NCI-H82 (cell line): ENCODE measurements around the gene RELT.
A peak's percentile ranks its signal among the peaks of the same experiment; 100 is the strongest.

Experiments used
- DNase-seq: peaks from one replicate; lab custom pipeline; 2025; lab: John Stamatoyannopoulos, UW

The RELT gene, protein sequence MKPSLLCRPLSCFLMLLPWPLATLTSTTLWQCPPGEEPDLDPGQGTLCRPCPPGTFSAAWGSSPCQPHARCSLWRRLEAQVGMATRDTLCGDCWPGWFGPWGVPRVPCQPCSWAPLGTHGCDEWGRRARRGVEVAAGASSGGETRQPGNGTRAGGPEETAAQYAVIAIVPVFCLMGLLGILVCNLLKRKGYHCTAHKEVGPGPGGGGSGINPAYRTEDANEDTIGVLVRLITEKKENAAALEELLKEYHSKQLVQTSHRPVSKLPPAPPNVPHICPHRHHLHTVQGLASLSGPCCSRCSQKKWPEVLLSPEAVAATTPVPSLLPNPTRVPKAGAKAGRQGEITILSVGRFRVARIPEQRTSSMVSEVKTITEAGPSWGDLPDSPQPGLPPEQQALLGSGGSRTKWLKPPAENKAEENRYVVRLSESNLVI

DNA sequence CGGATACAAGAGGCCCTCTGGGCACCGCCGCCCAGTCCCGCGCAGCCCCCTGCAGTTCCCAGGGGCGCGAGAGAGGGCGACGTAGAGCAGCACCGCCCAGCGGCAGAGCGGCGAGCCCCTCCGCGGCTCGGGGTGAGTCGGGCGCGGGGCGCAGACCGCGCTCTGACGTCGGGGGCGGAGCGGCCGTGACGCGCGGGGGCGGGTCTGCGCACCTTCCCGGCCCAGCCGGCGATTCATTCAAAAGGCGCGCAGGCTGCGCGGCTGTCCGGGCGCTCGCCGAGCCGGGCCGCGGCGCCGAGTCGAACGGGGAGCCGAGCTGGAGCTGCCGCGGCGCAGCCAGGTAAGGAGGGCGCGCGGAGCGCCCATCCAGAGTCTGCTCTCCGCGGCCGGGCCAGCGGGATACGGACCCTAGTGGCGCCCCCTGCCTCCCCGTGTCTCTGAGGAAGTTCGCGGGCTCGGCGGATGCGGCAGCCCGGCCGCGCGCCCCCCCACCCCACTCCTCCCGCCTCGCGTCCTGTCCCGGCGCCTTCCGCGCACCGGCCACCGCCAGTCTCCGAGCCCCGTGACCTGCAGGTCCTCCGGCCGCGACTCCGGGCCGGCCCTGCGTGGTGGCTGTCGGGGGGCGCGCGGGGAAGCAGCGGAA lies at the start of gene RELT:
RELT (plus strand) TSS at position 240 of the 643 bp plus-strand sequence. CDS start 12,738 bp downstream, outside the sequence.
- peak; percentile 88 for DNase-seq

DNA sequence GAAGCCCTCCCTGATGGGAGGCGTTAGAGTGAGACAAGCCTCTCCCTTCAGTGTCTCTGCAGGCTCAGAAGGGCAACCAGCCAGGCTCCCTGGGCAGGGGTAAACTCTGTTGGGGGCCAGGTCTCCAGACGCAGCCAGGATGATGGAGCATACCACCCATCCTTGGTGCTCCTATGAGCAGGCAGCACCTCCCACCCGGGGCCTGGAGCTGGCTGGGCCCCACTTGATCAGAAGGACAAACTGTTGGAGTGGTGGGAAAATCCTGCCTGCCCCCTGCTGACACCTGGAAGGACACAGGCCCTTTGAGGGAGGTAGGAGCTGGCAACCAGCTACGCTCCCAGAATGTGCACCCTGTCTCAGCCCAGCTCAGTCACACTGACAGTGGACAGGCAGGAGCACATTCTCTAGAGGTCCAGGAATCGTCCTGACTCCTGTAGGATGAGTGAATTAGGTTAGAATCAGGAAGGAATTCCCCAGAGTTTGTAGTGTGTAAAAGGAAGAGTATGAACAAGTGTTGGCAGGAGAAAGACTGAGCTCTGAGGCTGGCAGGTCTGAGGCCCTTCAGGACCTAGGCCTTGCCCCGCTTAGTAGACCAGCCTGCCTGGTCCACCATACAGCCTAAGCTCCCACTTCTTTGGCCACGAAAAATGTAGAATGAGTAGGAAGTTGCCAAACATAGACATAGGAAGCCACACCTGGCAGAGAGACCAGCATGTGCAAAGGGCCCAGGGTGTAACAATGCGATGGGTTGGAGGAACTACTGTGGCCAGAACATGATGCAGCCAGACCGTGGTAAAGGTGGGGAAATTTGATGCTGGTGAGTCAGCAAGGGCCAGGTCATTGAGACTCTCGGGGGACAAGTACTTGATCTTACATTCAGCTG lies 49.0 kb upstream of the RELT start:
- peak; percentile 22 for DNase-seq

DNA sequence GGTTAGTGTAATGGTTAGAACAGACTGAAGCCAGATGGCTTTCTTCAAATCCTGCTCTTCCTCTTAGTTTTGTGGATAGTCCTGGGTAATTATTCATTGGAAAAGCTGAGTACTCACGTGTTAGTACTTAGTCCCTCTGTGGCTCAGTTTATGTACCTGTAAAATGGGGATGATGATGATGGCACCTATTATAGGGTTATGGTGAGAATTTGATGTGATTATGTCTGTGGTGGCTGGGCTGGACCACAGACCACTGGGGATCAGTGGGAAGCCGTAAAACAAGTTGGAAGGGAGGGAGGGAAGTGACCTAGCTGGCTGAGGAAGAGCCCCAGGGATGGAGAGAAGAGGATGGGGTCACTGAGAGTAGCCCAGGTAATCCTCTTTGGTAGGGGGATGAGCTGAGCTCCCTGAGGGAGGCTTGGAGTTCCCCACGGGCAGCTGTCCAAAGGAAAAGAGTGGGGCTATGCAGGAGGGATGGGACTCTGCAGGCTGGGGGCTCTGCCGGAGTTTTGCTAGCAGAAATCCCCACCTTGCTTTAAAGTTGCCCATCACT lies 48.3 kb upstream of the RELT start:
- DNase-seq, result peak; percentile 78

DNA sequence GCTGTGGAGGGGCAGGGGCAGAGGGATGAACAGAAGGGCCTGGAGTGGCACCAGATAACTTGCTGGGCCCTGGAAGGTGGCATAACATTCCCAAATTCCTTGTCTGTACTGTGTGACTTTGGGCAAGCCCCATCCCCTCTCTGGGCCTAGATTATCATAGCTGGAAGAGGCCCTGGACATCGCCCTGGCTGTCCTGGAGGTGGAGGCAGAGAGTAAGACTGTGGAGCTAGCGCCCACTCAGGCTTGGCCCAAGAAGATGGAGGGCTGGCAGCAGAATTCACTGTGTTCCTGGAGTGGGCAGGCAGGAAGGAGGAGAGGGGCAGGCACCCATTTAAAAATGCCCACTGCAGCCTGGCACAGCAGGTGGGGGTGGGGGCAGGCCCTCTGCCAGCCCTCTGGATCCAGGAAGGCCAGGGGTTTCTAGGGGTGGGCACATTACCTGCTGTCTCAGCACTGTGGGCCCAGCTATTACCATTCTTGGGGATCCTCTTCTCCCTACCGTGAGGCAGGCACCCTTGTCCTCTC lies 45.6 kb upstream of the RELT start:
- DNase-seq, result peak; percentile 36

DNA sequence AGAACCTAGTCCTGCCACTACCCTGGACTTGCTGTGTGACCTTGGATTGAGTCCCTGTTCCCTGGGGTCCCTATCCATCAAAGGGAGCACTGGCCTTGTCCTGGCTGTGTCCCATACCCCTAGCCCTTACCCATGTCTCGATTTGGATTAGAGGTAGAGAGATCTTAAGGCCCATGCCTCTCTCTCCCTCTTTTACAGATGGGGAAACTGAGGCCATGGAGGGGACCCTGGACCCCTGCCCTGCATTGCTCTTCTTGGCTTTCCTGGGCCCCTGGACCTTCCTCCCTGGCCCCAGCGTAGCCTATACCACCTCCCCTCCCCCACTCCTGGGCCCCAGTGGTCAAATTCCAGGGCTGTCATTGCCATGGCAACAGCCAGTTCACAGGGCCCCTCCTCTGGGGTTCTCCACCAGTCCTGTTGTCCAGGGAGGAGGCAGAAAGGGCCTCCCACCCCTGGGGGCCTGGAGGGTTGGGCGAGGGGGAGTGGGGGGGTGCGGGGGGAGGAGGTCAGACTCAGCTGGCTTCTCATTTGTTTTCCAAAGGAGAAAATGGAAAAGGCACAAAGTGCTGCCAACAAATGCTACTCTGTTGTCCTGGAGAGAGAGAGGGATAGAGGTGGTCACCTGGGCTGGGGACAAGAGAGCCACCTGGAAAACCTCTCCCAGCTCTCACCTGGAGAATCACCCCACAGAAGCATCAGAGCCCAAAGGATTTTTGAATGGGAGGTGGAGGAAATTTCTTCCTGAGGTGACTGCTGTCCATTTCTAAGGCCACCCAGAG lies 44.9 kb upstream of the RELT start:
- no peak for DNase-seq

DNA sequence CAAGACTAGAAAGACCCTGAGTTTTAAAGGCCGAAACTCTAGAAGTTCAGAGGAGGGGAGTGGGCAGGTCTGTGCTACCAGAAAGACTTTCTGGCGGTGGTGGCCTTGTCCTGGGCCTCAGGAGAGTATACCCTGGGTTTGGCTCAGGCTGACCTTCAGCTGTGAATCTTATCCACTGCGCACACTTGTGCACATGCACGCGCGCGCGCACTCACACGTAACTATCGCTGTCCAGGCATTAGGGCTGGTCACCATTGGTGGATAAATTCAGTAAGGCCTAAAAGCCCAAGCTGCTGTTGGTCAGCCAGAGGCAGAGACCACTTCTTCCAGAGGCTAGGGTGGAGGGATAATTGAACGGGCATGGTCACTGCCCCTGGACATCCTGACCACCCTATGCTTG lies 43.0 kb upstream of the RELT start:
- no peak for DNase-seq

DNA sequence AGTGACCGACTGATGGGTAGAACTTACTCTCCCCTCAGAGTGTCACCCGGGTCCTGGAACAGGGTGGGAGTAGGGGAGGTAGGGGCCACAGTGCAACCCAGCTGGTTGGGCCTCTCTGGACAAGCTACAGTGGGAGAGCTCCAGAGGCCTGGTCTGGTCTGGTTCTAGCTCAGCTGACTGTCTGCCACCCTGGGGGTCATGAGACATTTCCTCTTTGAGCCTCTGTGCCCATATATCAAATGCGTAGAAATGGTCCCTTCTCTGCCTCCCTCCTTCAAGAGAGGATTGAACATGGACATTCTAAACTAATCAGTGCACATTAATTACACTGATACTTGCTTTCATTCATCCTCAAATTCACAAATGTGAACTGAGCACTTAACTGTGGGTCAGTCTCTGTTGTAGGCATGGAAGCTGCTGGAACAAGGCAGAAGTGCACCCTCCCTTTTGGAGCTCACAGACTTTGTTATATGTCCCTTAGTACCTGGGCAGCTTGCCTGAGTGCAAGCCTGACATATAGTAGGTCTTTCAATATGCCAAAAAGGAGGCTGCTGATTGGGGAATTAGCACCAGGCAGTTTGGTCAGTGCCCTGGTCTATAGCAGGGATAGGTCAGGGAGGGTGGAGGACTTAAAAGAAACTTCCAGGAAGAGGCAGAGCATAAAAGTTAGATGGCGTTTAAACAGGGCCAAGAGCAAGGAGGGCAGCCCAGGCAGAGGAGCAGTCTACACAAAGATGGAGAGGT lies 42.4 kb upstream of the RELT start:
- no peak for DNase-seq

DNA sequence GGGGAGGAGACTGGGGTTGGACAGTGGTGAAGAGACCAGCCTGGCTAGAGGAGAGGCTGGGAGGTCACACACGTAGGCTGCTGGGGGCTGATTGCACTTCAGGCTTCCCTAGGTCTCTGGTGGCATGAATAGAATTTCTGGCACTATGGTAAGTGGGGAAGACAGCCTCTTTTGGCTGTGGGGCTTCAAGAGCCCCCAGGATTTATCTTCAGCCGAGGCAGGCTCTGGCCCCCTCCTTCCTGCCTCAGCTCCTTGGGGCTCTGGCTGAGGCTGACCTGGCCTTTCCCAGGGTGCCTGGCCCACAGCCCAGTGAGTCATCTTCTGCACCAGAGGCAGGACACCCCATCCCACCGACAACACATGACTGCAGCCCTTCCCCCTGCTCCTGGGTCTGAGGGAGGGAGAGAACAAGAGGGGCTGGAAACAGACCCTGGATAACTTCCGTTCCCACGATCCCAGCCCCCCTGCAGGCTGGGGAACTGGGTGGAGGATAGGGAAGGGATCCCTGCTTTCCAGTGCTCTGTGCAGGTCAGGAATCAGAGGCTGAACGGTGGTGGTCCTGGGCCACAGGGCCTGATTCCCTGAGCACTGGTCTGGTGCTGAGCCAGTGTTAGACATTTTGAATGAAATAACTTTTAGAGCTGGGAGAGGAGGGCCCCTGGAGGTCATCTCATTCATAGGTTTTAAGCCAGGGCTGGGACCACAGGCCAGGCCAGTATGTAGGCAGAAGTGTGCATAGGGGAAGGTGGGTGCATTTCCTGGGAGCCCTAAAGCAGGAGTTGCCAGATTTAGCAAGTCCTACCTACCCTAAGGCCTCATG lies 41.6 kb upstream of the RELT start:
- no peak for DNase-seq

DNA sequence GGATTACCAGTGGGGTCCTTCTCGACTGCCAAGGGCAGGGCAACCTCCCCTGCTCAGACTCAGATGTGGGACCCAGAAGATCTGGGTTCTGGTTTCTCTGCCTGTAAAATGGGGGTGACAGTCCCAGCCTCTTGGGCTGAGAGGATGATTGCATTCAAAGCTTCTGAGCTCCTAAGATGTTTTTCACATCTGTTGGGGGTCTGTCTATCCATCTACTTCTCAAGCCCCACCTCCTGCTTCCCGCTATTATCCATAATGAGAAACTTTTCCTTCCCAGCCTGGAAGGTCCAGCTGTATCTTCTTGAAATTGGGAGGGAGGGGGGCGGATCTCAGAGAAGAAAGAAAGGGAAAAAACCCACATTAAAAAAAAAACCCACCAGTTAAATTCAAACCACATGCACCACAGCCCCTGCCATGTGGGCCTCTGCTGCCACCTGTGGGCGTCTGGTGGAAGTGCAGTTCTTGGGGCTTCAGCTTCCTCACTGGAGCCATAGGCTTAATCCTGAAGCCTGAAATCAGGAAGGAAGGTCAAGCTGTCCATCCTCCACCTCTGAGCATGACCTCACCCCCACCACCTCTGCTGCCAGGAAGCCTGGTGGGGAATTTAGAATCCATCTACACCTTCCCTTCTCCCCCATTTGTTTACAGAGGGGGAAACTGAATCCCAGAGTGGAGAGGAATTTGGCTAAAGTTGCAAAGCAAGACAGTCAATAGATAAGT lies 40.8 kb upstream of the RELT start:
- peak; percentile 84 for DNase-seq

DNA sequence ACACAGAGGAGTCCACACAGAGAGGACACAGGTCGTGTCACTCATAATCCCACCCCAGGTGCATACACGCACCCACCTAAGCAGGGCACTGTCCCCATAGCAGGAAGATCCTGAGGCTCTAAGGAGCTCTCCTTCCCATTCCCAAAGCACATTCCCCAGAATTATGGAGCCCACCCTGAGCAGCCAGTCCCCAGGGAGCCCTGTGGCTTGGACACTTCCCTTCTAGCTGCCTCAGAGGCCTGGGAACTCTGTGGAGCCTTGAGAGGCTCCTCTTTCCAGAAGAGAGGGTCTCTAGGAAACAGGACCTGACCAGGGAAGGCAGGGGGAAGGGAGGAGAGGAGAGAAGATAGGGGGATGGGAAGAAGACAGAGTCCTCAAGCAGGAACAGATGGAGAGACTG lies 38.4 kb upstream of the RELT start:
- no peak for DNase-seq

DNA sequence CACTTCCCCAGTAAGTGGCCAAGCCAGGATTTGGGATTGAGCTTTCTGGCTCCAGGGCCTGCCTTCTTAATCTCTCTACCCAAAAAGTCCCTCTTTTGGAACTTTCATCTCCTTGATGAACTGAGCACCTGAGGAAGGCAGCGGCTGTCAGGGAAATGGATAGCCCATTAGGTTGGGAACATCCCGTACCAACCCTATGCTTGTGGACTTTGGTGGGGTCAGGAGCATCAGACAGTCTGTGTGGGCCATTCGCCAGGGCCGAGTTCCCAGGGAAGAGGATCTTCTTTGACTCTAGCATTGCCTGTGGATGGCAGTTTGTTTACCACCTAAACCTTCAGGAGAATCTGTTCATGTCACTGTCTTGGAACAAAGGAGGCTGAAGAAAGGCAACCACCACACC lies 37.9 kb upstream of the RELT start:
- no peak for DNase-seq

DNA sequence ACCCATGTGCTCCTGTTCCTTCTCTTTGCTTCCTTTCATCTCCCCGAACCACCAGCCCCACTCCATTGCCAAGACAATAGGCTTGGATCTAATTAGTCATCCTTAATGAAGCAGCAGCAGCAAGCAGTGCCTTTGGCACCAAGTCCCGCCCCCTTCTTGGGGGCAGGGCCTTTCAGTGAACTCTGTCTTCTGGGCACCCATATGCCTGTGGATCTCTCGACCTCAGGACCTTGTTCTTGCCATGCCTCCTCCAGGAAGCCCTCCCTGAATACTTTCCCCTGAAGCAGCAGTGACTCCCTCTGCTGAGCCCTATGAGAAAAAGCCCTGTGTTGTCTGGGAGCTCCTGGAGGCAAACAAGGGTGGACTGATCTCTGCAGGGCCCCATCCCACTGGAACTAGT lies 36.0 kb upstream of the RELT start:
- peak; percentile 26 for DNase-seq

DNA sequence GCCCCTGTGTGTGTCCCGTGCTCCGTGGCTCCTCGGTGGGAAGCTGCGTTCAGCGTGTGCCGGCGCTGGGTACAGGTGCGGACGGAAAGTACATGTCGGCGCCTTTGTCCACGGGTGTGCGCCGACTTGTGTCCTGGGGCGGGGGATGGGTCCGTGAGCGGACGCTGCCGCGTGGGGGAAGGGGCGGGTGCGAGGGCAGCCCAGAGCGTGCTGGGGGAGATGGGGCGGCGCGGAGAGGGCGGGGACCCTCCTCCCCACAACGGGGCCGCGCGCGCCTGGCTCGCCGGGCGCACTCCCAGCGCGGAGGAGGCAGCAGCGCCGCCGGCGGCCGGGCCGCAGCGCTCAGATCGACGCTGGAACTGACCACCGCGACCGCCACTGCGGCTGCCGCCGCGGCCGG lies 33.6 kb upstream of the RELT start:
- DNase-seq, result no peak

DNA sequence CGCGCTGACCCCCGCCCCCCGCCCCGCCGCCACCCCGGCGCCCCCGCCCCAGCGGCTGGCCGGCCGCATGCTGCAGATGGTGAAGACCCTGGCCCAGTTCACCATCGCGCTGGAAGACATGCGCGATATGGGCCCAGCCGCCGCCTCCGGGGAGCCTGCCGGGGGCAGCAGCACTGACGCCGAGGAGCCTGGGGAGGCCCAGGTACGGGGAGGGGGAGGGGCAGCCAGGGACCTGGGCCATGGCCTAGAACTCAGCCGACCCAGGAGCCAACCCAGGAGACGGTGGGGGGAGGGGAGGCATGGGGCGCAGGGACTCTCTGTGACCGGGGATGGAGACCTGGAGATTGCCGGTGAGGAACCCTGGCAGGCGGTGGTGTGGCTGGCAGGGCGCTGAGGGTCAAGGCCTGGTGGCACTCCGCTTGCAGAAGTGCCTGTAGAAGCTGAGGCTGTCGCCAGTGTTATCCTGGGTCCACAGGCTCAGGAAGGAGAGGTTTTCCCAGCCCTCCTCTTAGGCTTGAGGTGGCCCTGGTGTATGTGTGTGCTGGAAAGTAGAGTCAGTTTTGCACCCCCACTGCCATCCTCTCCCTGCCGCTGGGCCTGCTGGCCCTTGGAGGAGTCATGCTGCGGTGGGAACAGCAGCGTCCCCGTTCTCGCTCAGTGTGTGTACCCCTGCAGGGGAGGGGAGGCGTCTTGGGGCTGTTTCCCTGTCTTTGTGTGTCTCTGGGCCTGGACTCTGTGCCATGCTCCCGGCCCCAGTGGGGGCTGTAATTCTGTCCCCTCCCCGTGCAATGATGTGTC lies 32.9 kb upstream of the RELT start:
- DNase-seq, result no peak

DNA sequence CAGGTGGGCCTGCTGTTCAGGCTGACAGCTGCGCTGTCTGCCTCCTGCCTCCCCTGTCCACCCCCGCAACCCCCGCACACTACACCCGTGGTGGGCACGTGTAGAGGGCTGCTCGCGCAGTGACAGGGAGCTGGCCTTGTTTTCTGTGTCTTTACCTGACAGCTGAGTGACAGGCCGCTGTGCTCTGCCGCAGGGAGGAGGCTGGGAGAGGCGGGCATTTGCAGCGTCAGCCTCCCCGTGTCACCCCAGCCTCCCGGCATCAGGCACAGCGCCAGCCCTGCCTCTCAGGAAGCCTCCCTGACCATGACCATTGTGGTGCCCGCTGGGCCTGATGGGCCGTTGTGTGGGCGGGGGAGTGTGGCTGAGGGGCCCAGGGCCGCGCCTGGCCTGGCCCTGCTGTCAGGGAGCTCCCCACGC lies 32.0 kb upstream of the RELT start:
- DNase-seq, result peak; percentile 27

DNA sequence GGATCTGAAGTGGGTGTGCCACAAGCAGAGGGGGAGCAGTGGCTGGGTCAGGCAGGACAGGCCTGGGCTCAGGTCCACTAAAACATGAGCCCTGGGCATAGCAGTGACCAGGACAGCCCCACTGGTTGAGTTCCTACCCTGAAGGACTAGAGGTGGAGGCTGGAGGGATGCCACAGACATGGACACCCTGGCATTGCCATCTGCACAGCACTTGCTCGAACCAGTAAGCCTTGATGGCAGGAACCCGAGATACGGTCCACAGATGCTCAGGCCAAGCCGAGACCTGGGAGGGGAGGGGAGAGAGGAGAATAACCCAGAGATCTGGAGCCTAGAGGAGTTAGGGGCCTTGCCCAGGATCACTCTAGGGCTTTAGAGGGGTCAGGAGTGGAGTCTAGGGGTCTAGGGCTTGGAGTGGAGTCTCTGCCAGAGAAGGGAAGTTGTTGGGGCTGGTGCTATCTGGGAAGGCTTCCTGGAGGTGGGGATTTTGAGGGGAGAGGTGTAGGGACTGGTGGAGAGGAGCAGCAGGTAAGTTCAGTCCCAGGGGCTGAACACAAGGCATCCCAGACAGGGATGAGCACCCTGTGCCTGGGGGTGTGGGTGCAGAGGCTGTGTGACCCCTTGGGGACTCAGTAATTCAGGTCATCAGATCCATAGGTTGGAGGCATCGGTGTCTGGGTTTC lies 30.6 kb upstream of the RELT start:
- no peak for DNase-seq

DNA sequence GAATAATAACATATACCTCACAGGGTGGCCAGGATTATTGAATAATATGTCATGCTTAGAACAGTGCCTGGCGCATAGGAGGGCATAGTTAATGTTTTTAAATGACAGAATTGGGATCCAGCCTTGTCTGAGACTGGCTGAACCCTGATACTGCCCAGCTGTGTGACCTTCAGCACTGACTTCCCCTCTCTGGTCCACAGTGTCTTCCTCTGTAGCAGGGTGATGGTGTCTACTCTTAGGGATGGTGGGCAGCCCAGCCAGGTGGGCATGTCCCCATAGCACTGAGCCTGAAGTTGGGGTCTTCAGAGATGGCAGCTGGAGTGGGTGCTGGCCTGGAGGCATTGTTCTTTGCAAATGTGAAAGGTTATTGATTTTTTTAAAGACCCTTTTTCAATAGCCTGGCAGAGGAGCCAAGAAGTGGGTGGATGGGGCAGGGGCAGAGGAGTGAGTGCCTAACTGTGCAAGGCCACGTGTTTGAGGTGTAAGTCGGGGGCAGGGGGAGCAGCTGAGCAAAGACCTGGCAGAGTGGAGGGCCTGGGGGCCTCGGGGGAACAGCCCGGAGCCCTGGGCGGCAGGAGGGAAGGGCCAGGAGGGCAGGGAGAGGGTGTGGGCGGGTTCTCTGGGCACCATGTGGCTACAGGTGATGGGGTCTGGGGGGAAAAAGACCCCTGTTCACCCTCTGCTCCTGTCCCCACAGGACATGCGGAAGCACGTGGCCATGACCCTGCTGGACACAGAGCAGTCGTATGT lies 29.8 kb upstream of the RELT start:
- no peak for DNase-seq
